ENCODE results near the gene PSIP1. TPM values are rescaled to one million over a fixed set of nuclear protein-coding genes. Genes with fewer than 3 reads are reported as not detected.

Gene PSIP1
- total and polyA plus RNA-seq, 9 of the 15 experiments (the other 6 are each of a cell fraction or from before 2014, with no cell fraction given) = 18.8 to 119 (median 59.9) TPM

DNA sequence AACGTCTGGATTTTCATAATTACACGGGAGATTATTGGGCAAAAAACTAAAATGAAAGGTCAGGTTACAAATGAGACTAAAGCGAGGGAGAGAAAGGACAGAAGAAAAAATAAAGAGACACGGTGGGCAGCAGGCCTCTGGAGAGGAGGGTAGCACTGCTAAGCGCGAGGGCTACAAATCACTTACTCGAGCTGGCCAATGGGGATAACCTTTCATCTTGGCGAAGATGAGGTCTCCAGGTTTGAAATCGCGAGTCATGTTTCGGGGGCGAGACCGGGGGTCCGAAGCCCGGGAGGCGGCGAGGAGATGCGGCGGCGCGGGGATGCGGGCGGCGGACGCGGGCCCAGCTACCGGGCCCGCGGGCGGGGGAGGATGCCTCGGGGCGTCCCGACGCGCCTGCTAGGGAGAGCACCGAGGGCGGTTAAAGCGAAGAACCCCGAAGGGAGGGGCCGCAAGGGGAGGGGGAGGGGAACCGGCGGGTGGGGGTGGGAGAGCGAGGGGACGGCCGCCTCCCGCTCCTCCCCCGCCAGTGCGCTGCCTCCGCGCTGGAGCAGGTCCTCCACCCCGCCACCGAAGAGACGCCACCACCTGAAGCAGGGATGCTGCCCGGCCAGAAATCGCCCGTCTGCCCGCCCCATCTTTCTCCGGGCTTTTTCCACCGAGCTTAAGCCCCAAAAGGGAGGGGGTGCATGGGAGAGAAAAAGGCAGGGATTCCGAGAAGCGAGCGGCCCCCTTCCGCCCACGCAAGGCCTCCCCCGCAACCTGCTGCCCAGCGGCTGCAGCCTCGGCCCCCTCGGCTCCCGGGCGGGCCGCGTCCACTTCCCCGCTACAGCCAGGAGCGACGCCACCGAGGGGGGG is 610 bp downstream of the PSIP1 start (continued):
- TF ChIP-seq, protein P1, sequence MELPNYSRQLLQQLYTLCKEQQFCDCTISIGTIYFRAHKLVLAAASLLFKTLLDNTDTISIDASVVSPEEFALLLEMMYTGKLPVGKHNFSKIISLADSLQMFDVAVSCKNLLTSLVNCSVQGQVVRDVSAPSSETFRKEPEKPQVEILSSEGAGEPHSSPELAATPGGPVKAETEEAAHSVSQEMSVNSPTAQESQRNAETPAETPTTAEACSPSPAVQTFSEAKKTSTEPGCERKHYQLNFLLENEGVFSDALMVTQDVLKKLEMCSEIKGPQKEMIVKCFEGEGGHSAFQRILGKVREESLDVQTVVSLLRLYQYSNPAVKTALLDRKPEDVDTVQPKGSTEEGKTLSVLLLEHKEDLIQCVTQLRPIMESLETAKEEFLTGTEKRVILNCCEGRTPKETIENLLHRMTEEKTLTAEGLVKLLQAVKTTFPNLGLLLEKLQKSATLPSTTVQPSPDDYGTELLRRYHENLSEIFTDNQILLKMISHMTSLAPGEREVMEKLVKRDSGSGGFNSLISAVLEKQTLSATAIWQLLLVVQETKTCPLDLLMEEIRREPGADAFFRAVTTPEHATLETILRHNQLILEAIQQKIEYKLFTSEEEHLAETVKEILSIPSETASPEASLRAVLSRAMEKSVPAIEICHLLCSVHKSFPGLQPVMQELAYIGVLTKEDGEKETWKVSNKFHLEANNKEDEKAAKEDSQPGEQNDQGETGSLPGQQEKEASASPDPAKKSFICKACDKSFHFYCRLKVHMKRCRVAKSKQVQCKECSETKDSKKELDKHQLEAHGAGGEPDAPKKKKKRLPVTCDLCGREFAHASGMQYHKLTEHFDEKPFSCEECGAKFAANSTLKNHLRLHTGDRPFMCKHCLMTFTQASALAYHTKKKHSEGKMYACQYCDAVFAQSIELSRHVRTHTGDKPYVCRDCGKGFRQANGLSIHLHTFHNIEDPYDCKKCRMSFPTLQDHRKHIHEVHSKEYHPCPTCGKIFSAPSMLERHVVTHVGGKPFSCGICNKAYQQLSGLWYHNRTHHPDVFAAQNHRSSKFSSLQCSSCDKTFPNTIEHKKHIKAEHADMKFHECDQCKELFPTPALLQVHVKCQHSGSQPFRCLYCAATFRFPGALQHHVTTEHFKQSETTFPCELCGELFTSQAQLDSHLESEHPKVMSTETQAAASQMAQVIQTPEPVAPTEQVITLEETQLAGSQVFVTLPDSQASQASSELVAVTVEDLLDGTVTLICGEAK (IDR thresholded peaks at IDR 0.05) = peak; percentile 25; the same call in 1 of the 2 replicates
- TF ChIP-seq, protein P1 (CRISPR knock-in tag; IDR thresholded peaks at IDR 0.05) = no peak
- TF ChIP-seq, protein P2, sequence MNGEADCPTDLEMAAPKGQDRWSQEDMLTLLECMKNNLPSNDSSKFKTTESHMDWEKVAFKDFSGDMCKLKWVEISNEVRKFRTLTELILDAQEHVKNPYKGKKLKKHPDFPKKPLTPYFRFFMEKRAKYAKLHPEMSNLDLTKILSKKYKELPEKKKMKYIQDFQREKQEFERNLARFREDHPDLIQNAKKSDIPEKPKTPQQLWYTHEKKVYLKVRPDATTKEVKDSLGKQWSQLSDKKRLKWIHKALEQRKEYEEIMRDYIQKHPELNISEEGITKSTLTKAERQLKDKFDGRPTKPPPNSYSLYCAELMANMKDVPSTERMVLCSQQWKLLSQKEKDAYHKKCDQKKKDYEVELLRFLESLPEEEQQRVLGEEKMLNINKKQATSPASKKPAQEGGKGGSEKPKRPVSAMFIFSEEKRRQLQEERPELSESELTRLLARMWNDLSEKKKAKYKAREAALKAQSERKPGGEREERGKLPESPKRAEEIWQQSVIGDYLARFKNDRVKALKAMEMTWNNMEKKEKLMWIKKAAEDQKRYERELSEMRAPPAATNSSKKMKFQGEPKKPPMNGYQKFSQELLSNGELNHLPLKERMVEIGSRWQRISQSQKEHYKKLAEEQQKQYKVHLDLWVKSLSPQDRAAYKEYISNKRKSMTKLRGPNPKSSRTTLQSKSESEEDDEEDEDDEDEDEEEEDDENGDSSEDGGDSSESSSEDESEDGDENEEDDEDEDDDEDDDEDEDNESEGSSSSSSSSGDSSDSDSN (IDR thresholded peaks at IDR 0.05; ENCODE audit: borderline replicate concordance in 1 of 2, low read depth in 2 of 2, low read length in 2 of 2) = peak in 1 of 2 experiments; percentile 42; a peak in 1 of 4 replicates
- TF ChIP-seq SMARCC2 (IDR thresholded peaks at IDR 0.05; ENCODE audit: low read depth) = no peak
- 0 out of 2 replicates have a peak, but pooled peaks have one; percentile 41 for TF ChIP-seq ZNF263 (CRISPR knock-in tag; IDR thresholded peaks at IDR 0.05; ENCODE audit: borderline replicate concordance)
- TF ChIP-seq, protein P3, sequence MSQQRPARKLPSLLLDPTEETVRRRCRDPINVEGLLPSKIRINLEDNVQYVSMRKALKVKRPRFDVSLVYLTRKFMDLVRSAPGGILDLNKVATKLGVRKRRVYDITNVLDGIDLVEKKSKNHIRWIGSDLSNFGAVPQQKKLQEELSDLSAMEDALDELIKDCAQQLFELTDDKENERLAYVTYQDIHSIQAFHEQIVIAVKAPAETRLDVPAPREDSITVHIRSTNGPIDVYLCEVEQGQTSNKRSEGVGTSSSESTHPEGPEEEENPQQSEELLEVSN (IDR thresholded peaks at IDR 0.05; ENCODE audit: borderline replicate concordance in 1 of 2, extremely low read depth in 1 of 2, insufficient read depth in 1 of 2, insufficient read length in 1 of 2, low read depth in 1 of 2, low read length in 1 of 2, poor library complexity in 1 of 2, severe bottlenecking in 1 of 2) = peak in 1 of 2 experiments; percentile 14
- TF ChIP-seq POLR3A (IDR thresholded peaks at IDR 0.05; ENCODE audit: borderline replicate concordance, extremely low read depth, insufficient read depth, insufficient read length) = no peak

Data from K562 (cell line).